Measurements from ENCODE around the gene GGN.

GRCh38 chr19:38375098-38375493, 12.7 kb downstream of the GGN start:
- no peak for TF ChIP-seq ZNF274 (IDR thresholded peaks at IDR 0.05; ENCODE audit: low read depth, low read length)
- no peak for TF ChIP-seq SUZ12 (IDR thresholded peaks at IDR 0.05; ENCODE audit: extremely low read depth, insufficient read depth, insufficient read length)
